Suprapubic skin (tissue), 4 donors: ENCODE results near the gene FAAP100. TPM values are rescaled to one million over a fixed set of nuclear protein-coding genes. Genes with fewer than 3 reads are reported as not detected.

ENCODE experiments used
- DNase-seq, 2 donors: peaks; one replicate each; pipeline ENCODE4 v3.0.0-alpha.2; 2019; ENCODE audit warnings: low spot score in 2 of 2
- H3K27ac ChIP-seq: fragments of 200-600 bp; sonication (generic); one replicate; pipeline ENCODE4 v1.5.1; 2019
- H3K27me3 ChIP-seq: fragments of 200-600 bp; sonication (generic); one replicate; pipeline ENCODE4 v1.5.1; 2019
- H3K36me3 ChIP-seq: fragments of 200-600 bp; sonication (generic); one replicate; pipeline ENCODE4 v1.5.1; 2019
- H3K4me1 ChIP-seq: fragments of 200-600 bp; sonication (generic); one replicate; pipeline ENCODE4 v1.5.1; 2019
- H3K4me3 ChIP-seq: fragments of 200-600 bp; sonication (generic); one replicate; pipeline ENCODE4 v1.5.1; 2019; ENCODE audit warnings: mild to moderate bottlenecking
- H3K9me3 ChIP-seq: fragments of 200-600 bp; sonication (generic); one replicate; pipeline ENCODE4 v1.5.1; 2019
- EP300 ChIP-seq: sonication (generic); formaldehyde crosslinking; IDR thresholded peaks from one replicate; pipeline ENCODE4 v1.6.1; 2017; ENCODE audit warnings: antibody characterized with exemption
- POLR2A ChIP-seq, 2 donors: fragments of 450-650 bp; IDR thresholded peaks; one replicate each; pipeline ENCODE4 v1.6.1; 2017; ENCODE audit warnings: antibody characterized with exemption in 2 of 2, mild to moderate bottlenecking in 2 of 2, moderate library complexity in 2 of 2
- POLR2AphosphoS5 ChIP-seq, 3 donors: sonication (generic); formaldehyde crosslinking; IDR thresholded peaks; one replicate each; pipeline ENCODE4 v1.6.1; 2017; ENCODE audit warnings: antibody characterized with exemption in 3 of 3
- WGBS: methylation state at CpG from one replicate; pipeline ENCODE4 v1.1.5; 2018; 5-methylcytosine and 5-hydroxymethylcytosine counted together
- total RNA-seq, 4 donors: library from RNA; depleted of rRNA; stranded (reverse); fragments of >200 nt; gene quantifications; one replicate each; pipeline ENCODE4 v1.1.0, GENCODE V29; 2016
- TF ChIP-seq, protein P1 (sequence below), 2 donors: fragments of 200-600 bp in 1 of 2; fragments of 450-650 bp in 1 of 2; sonication (generic) in 1 of 2; IDR thresholded peaks; one replicate each; pipeline ENCODE4 v1.5.1; 2016 to 2019; ENCODE audit warnings: antibody characterized with exemption in 2 of 2, mild to moderate bottlenecking in 1 of 2, moderate library complexity in 1 of 2

FAAP100 gene
- total RNA-seq, 4 donors from 2014 or later: 33.0 to 44.2 (median 37.7) TPM

DNA sequence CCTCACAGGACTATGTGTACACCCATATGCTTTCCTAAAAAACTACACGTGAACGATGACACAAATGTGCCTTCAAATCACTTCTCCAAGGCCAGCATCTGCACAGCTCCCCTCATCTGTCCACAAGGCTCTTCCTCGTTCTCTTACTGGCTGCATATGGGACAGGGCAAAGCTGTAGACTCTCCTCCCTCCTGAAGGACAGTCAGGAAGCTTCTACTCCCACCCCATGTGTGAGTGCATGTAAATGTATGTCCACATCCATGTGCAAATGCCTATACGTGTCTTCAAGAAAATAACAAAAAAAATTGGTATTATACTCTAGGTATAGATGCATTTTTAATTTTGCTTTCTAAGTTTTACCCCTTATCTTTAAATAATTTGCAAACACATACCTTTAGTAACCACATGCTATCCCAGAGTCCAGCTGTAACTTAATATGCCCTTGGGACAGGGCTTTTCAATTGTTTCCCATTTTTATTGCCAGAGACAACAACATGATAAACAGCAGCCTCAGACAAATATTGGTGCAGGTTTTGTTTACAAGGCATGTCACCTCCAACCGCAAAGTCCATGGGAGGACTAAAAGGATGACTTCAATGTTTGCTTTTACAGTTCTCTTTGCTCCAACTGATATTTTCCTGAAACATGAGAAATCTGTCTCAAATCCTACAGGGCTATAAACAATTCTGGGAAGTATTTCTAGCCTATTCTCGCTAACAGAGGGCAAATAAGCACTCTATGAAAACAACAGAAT, 31.6 kb upstream of the FAAP100 start:
- H3K4me3 ChIP-seq: no peak overlapping the region
- TF ChIP-seq POLR2AphosphoS5 (IDR thresholded peaks at IDR 0.05) (no peak), POLR2A (IDR thresholded peaks at IDR 0.05) (no peak), EP300 (no peak)
- TF ChIP-seq, protein P1, sequence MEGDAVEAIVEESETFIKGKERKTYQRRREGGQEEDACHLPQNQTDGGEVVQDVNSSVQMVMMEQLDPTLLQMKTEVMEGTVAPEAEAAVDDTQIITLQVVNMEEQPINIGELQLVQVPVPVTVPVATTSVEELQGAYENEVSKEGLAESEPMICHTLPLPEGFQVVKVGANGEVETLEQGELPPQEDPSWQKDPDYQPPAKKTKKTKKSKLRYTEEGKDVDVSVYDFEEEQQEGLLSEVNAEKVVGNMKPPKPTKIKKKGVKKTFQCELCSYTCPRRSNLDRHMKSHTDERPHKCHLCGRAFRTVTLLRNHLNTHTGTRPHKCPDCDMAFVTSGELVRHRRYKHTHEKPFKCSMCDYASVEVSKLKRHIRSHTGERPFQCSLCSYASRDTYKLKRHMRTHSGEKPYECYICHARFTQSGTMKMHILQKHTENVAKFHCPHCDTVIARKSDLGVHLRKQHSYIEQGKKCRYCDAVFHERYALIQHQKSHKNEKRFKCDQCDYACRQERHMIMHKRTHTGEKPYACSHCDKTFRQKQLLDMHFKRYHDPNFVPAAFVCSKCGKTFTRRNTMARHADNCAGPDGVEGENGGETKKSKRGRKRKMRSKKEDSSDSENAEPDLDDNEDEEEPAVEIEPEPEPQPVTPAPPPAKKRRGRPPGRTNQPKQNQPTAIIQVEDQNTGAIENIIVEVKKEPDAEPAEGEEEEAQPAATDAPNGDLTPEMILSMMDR (IDR thresholded peaks at IDR 0.05): no peak
- no peaks in the 10 kb centered on the region for H3K9me3 ChIP-seq
- no peak for DNase-seq
- no peak overlapping the region for H3K27ac ChIP-seq
- WGBS: 83% methylated on average over 6 of the region's 6 CpGs
- no peaks in the 10 kb centered on the region for H3K27me3 ChIP-seq
- H3K4me1 ChIP-seq: no peaks in the 10 kb centered on the region
- H3K36me3 ChIP-seq: peaks cover 69% of the 10 kb centered on the region

DNA sequence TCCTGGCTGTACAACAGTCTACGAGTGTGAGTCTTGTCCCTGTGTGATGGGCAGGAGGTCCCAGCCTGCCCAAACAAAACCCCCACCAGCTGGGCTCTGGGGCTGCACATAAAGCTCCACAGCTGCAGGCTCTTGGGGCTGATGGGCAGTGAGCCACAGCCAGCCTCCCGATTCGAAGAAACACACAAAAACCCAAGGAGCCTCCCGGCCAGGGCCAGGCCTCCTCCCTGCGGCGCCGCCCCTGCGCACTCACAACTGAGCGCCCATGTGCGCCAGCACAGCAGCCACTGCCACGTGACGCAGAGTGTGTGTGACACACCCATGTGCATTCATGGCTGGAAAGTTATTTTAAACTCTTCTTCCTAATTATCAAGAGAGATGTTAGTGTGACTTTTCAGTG, 30.6 kb upstream of the FAAP100 start:
- Histone ChIP-seq H3K36me3 (peaks cover 59% of the 10 kb centered on the region), H3K4me3 (no peak overlapping the region), H3K4me1 (no peaks in the 10 kb centered on the region), H3K27ac (no peak overlapping the region), H3K9me3 (no peaks in the 10 kb centered on the region), H3K27me3 (no peaks in the 10 kb centered on the region)
- no peak for DNase-seq
- TF ChIP-seq POLR2AphosphoS5 (IDR thresholded peaks at IDR 0.05) (no peak), POLR2A (IDR thresholded peaks at IDR 0.05) (no peak)
- WGBS: 69% methylated on average over 10 of the region's 12 CpGs

DNA sequence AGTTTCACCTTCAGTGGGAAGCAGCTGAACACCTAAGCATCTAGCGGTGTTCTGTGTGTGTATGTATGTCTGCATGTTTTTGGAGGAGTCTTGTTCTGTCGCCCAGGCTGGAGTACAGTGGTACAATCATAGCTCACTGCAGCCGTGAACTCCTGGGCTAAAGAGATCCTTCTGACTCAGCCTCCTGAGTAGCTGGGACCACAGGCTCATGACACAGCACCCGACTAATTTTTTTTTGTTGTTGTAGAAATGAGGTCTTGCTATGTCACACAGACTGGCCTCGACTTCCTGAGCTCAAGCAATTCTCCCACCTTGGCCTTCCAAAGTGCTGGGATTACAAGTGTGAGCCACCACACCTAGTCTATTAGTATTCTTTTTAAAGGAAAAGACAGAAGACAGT, 30.2 kb upstream of the FAAP100 start:
- WGBS: 78% methylated on average over 5 of the region's 5 CpGs
- no peak overlapping the region for H3K4me3 ChIP-seq
- H3K4me1 ChIP-seq: no peaks in the 10 kb centered on the region
- DNase-seq: no peak
- H3K9me3 ChIP-seq: no peaks in the 10 kb centered on the region
- H3K27ac ChIP-seq: no peak overlapping the region
- peaks cover 61% of the 10 kb centered on the region for H3K36me3 ChIP-seq
- no peaks in the 10 kb centered on the region for H3K27me3 ChIP-seq
- TF ChIP-seq POLR2AphosphoS5 (IDR thresholded peaks at IDR 0.05): no peak
- TF ChIP-seq EP300: no peak
- TF ChIP-seq, protein P1 (IDR thresholded peaks at IDR 0.05): no peak
- TF ChIP-seq POLR2A (IDR thresholded peaks at IDR 0.05): no peak

DNA sequence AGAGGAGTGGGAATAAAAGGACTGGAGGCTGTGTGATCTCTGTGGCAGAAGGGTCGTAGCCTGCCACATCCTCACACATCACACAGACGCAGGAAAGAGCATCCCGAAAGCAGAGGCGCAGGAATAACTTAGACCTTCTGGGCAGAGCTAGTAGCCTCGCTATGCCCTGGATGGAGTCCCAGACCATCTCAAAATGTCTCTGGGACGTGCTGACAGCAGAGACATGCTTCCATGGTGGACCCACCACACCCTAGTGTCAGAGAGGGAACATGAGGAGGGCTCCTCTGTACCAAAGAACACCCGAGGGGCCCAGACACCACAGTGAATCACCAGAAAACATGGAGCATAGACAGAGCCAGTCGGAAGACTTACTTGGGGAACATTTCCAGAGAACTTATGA, 29.6 kb upstream of the FAAP100 start:
- TF ChIP-seq POLR2AphosphoS5 (IDR thresholded peaks at IDR 0.05) (no peak), POLR2A (IDR thresholded peaks at IDR 0.05) (no peak), EP300 (no peak)
- TF ChIP-seq, protein P1 (IDR thresholded peaks at IDR 0.05): no peak
- no peaks in the 10 kb centered on the region for H3K27me3 ChIP-seq
- no peaks in the 10 kb centered on the region for H3K9me3 ChIP-seq
- no peak overlapping the region for H3K4me3 ChIP-seq
- H3K4me1 ChIP-seq: peaks cover 4% of the 10 kb centered on the region
- no peak overlapping the region for H3K27ac ChIP-seq
- peaks cover 56% of the 10 kb centered on the region for H3K36me3 ChIP-seq
- WGBS: 95% methylated on average over 4 of the region's 8 CpGs
- DNase-seq: no peak

DNA sequence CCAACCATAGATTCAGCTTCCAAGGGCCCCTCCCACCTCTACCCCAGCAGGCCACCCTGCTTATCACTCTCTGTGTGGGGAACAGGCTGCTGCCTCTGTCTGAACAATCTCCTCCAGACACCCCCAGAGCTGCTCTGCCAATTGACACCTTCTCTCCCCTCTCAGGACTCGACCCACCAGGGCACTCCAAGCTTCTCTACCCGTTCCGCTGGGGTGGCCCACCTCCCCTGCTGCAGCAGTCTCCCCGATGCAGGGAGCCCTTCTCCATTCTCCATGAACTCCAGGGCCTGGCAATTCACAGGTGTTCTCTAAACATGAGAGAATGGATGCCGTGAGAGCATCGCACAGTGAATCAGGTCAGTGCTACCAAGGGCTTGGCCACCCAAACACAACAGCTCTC, 28.3 kb upstream of the FAAP100 start:
- TF ChIP-seq POLR2AphosphoS5 (IDR thresholded peaks at IDR 0.05) (no peak), POLR2A (IDR thresholded peaks at IDR 0.05) (no peak)
- H3K9me3 ChIP-seq: no peaks in the 10 kb centered on the region
- H3K27ac ChIP-seq: no peak overlapping the region
- H3K36me3 ChIP-seq: peaks cover 46% of the 10 kb centered on the region
- H3K4me3 ChIP-seq: no peak overlapping the region
- no peaks in the 10 kb centered on the region for H3K27me3 ChIP-seq
- WGBS: 100% methylated on average over 5 of the region's 6 CpGs
- H3K4me1 ChIP-seq: peaks cover 5% of the 10 kb centered on the region
- DNase-seq: no peak

DNA sequence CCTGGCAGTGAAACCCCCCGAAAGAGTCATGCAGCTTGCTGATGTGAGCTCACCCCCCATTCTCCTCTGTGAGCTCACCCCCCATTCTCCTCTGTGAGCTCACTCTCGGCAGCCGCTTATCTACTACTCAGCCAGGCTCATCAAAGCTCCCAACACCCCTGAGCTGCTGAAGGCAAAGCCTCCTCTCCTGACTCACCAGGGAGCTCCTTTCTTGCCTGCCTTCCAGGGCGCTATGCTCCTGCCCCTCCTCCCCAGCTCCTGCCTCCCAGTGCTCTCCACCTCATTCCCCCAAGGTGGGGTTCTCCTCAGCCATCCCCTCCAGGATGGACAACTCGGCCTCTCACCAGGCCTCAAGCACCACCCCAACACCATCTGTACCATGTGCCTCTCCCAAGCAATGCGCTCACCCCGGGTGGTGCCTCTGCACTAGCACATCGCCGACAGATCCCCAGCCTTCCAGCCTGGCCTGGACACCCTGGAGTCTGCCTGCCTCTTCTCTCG, 27.7 kb upstream of the FAAP100 start:
- TF ChIP-seq, protein P1 (IDR thresholded peaks at IDR 0.05): no peak
- TF ChIP-seq POLR2A (IDR thresholded peaks at IDR 0.05) (no peak), POLR2AphosphoS5 (IDR thresholded peaks at IDR 0.05) (no peak), EP300 (no peak)

More for the DNA sequence above, 27.7 kb upstream of the FAAP100 start:
- no peak overlapping the region for H3K27ac ChIP-seq
- H3K4me1 ChIP-seq: peaks cover 5% of the 10 kb centered on the region
- WGBS: 93% methylated on average over 10 of the region's 10 CpGs
- H3K9me3 ChIP-seq: no peaks in the 10 kb centered on the region
- no peak for DNase-seq
- H3K27me3 ChIP-seq: no peaks in the 10 kb centered on the region
- no peak overlapping the region for H3K4me3 ChIP-seq
- peaks cover 46% of the 10 kb centered on the region for H3K36me3 ChIP-seq
